COLO668 (cell line): ENCODE results near the gene DNAJC21.
"Not testable (repeated sequence)": the region's sequence is repeated elsewhere in the genome, so short reads cannot be mapped to it uniquely, and the experiment has no call there.

Source experiments
- DNase-seq: peaks from one replicate; lab custom pipeline; 2025; ENCODE audit not compliant: unreplicated experiment; lab: John Stamatoyannopoulos, UW

Gene DNAJC21

GRCh38 chr5:34923256-34923655, 6.1 kb upstream of the DNAJC21 start:
- not testable (repeated sequence) for DNase-seq

GRCh38 chr5:34923694-34924461, 5.5 kb upstream of the DNAJC21 start:
- no peak for DNase-seq

GRCh38 chr5:34924462-34924765, 4.9 kb upstream of the DNAJC21 start:
- no peak for DNase-seq

- DNase-seq, result no peak
These were observed 3.0 kb upstream of the DNAJC21 start for GRCh38 chr5:34926318-34926888.

- no peak for DNase-seq
These were observed 1.6 kb upstream of the DNAJC21 start for GRCh38 chr5:34927785-34928184.

GRCh38 chr5:34928267-34928666, 1.1 kb upstream of the DNAJC21 start:
- DNase-seq, result no peak

GRCh38 chr5:34929720-34930461, 532 bp downstream of the DNAJC21 start:
- DNase-seq, result peak; percentile 90

- no peak for DNase-seq
These were observed 1.1 kb downstream of the DNAJC21 start for GRCh38 chr5:34930462-34930844.

GRCh38 chr5:34930870-34931269, 1.5 kb downstream of the DNAJC21 start:
- DNase-seq, result no peak

- no peak for DNase-seq
These were observed 3.6 kb downstream of the DNAJC21 start for GRCh38 chr5:34932947-34933346.

GRCh38 chr5:34941936-34942335, 12.6 kb downstream of the DNAJC21 start:
- DNase-seq, result no peak

- DNase-seq, result no peak
These were observed 14.7 kb downstream of the DNAJC21 start for GRCh38 chr5:34944044-34944443.

- DNase-seq, result no peak
These were observed 15.2 kb downstream of the DNAJC21 start for GRCh38 chr5:34944460-34945047.

GRCh38 chr5:34957321-34957720, 28.0 kb downstream of the DNAJC21 start:
- DNase-seq, result no peak

GRCh38 chr5:34957857-34958690, 28.7 kb downstream of the DNAJC21 start:
- DNase-seq, result no peak

GRCh38 chr5:34959323-34959722, 30.0 kb downstream of the DNAJC21 start:
- DNase-seq, result no peak

- no peak for DNase-seq
These were observed 38.2 kb downstream of the DNAJC21 start for GRCh38 chr5:34967540-34967939.

- DNase-seq, result no peak
These were observed 38.9 kb downstream of the DNAJC21 start for GRCh38 chr5:34968258-34968657.

- DNase-seq, result no peak
These were observed 41.2 kb downstream of the DNAJC21 start for GRCh38 chr5:34970552-34970951.

GRCh38 chr5:34971655-34972054, 42.3 kb downstream of the DNAJC21 start:
- not testable (repeated sequence) for DNase-seq

- DNase-seq, result no peak
These were observed 47.0 kb downstream of the DNAJC21 start for GRCh38 chr5:34976347-34976746.
